Bladder microvascular endothelial cell (primary cell): Measurements from ENCODE around the gene APBB1. TPM values are rescaled to one million over a fixed set of nuclear protein-coding genes. Genes with fewer than 3 reads are reported as not detected.

ENCODE experiments used
- total RNA-seq: library from RNA; depleted of rRNA; stranded (reverse); fragments of >200 nt; gene quantifications from 2 replicates; pipeline ENCODE4 v1.2.3, GENCODE V29; 2014

APBB1 gene
- total RNA-seq, result 37.8 and 38.0 TPM in 2 replicates

GRCh38 chr11:6419009-6419631, at the start of gene APBB1:
Gene APBB1, minus strand, starts transcription at chr11:6419094. Its CDS starts 7,747 bp downstream, at chr11:6411347.

DNA sequence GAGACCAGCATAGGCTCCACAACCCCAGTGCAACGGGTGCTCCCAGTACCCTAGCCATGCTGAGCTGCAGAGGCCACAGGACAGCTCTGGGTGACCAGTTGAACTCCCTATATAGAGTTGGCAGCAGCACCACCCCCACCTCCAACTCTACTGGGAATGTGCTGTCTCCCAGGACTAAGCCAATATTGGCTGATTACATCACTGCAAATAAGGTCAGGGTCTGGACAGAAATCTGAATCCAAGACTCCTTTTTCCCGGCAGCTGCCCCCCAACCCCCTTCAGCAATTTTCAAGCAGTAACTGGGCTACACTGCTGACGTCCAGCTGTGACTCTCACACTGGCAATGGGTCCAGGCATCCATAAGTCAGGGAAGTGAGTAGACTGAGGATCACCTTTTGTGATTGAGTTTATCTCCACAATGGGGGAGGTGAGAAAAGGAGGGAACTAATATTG, 22.0 kb upstream of the APBB1 start, which contains the start of gene HPX:
HPX (minus strand) TSS at position 82 of the 453 bp plus-strand sequence; CDS start at position 58, 24 bp downstream.

DNA sequence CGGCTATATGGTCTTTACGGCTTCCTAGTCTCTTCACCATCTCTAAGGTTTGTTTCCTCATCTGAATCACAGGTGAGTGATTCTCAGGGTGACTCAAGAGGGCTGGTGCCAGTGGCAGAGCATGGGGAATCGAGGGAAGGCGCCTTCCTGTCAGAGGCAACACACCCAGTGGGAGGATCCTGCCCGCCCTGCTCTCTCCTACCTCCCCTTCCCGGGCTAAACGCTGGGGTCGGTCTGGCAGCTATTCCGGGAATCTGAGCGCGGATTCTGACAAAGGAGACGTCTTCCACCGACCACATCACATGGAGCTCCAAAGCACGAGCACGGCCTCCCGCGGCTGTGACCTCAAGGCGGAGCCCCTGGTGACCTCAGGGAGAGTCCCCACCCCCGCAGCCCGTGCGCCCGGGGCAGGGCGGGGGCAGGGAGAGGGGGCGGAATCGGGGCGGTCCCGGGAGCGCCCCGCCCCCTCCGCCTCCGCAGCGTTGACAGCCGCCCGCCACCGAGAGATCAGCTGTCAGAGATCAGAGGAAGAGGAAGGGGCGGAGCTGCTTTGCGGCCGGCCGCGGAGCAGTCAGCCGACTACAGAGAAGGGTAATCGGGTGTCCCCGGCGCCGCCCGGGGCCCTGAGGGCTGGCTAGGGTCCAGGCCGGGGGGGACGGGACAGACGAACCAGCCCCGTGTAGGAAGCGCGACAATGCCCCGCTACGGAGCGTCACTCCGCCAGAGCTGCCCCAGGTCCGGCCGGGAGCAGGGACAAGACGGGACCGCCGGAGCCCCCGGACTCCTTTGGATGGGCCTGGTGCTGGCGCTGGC, 28.8 kb downstream of the APBB1 start, which contains the start of gene SMPD1:
SMPD1 (plus strand) TSS at position 570 of the 813 bp plus-strand sequence; CDS start at position 695, 125 bp downstream.

Other genes with a start within 250 kb of the APBB1 start
- gene OR52B2, start 248.8 kb downstream of the APBB1 start, total RNA-seq, result under 0.01 TPM in 1 of 2 replicates, not detected in the other
- not detected in 2 replicates for gene OR52W1, start 219.9 kb downstream of the APBB1 start, total RNA-seq
- gene C11orf42, start 213.5 kb downstream of the APBB1 start, total RNA-seq, result not detected in 2 replicates
- 5.2 and 10.1 TPM in 2 replicates for gene FHIP1B, start 184.5 kb downstream of the APBB1 start, total RNA-seq
- not detected in 2 replicates for gene CNGA4, start 180.0 kb downstream of the APBB1 start, total RNA-seq
- 0.13 TPM in 1 of 2 replicates, not detected in the other for gene CCKBR, start 159.3 kb downstream of the APBB1 start, total RNA-seq
- 66.6 and 182 TPM in 2 replicates for gene CAVIN3, start 98.6 kb downstream of the APBB1 start, total RNA-seq
- gene SMPD1, start 28.6 kb downstream of the APBB1 start, total RNA-seq, result 12.6 and 28.5 TPM in 2 replicates
- gene HPX, start 21.9 kb upstream of the APBB1 start, total RNA-seq, result 0.32 and 0.57 TPM in 2 replicates
- gene TRIM3, start 54.8 kb upstream of the APBB1 start, total RNA-seq, result 19.8 and 28.1 TPM in 2 replicates
- gene ARFIP2, start 62.2 kb upstream of the APBB1 start, total RNA-seq, result 30.1 and 36.5 TPM in 2 replicates
- 21.8 and 25.3 TPM in 2 replicates for gene TIMM10B, start 62.4 kb upstream of the APBB1 start, total RNA-seq
- 1.3 and 4.5 TPM in 2 replicates for gene DNHD1, start 78.2 kb upstream of the APBB1 start, total RNA-seq
- gene RRP8, start 184.5 kb upstream of the APBB1 start, total RNA-seq, result 7.1 and 15.1 TPM in 2 replicates
- gene ILK, start 184.7 kb upstream of the APBB1 start, total RNA-seq, result 139 and 265 TPM in 2 replicates
- 22.5 and 46.9 TPM in 2 replicates for gene TAF10, start 193.1 kb upstream of the APBB1 start, total RNA-seq
- gene TPP1, start 200.3 kb upstream of the APBB1 start, total RNA-seq, result 35.5 and 214 TPM in 2 replicates
- 20.2 and 92.1 TPM in 2 replicates for gene DCHS1, start 236.7 kb upstream of the APBB1 start, total RNA-seq